A549 (cell line): Measurements from ENCODE around the gene C1GALT1C1. TPM values are rescaled to one million over a fixed set of nuclear protein-coding genes. Genes with fewer than 3 reads are reported as not detected.

ENCODE experiments used
- ATAC-seq, 2 experiments: fragments of 200-7000 bp in 1 of 2; fragments of >200 bp in 1 of 2; cut with Nextera tagmentation in 1 of 2; cut with Tn5 transposase in 1 of 2; 3 replicates each; pipeline versions ENCODE4 v1.8.0 to v1.9.1; 2018 to 2020; ENCODE audit warnings: mild to moderate bottlenecking in 1 of 2, moderate library complexity in 1 of 2
- CTCF ChIA-PET: fragments of 300-600 bp; sonication (Branson Sonifier 250); formaldehyde crosslinking; extraction: SDS; loops from one replicate; lab custom pipeline; 2021; ENCODE audit warnings: antibody characterized with exemption, inconsistent platforms; lab: Yijun Ruan, JAX
- POLR2A ChIA-PET: fragments of 350-600 bp; formaldehyde crosslinking; extraction: SDS; loops from one replicate; lab custom pipeline; 2021; ENCODE audit warnings: antibody characterized with exemption, inconsistent platforms; lab: Yijun Ruan, JAX
- DNase-seq, 2 experiments: peaks; one replicate each; pipeline versions ENCODE4 v3.0.0 to v3.0.0-alpha.2; 2011 to 2016; ENCODE audit warnings: low read depth in 1 of 2, low spot score in 1 of 2
- FAIRE-seq: peaks from 2 replicates; lab custom pipeline; 2011; peaks lifted over from hg19 to GRCh38; lab: Jason Lieb, UNC
- H3K27ac ChIP-seq, 2 experiments: fragments of >200 bp; sonication (Bioruptor Twin); formaldehyde crosslinking; 3 replicates each; pipeline ENCODE4 v1.5.1; 2016 to 2017
- H3K4me1 ChIP-seq: fragments of >200 bp; sonication (Bioruptor Twin); formaldehyde crosslinking; 3 replicates; pipeline ENCODE4 v1.6.1; 2016
- H3K4me2 ChIP-seq: fragments of >200 bp; sonication (Bioruptor Twin); formaldehyde crosslinking; 3 replicates; pipeline ENCODE4 v1.6.1; 2016
- H3K4me3 ChIP-seq: fragments of >200 bp; sonication (Bioruptor Twin); formaldehyde crosslinking; 3 replicates; pipeline ENCODE4 v1.5.1; 2016
- H3K9me3 ChIP-seq: fragments of >200 bp; sonication (Bioruptor Twin); formaldehyde crosslinking; 3 replicates; pipeline ENCODE4 v1.6.1; 2016
- ESRRA ChIP-seq: fragments of 150-350 bp; IDR thresholded peaks from 2 replicates; pipeline ENCODE4 v1.6.1; 2014; ENCODE audit warnings: mild to moderate bottlenecking, low read length, borderline replicate concordance
- FOXS1 ChIP-seq: fragments of 250-450 bp; sonication (Bioruptor Pico); IDR thresholded peaks from 2 replicates; pipeline ENCODE4 v1.5.0; 2020; ENCODE audit warnings: mild to moderate bottlenecking, moderate library complexity
- HDAC2 ChIP-seq: fragments of 200-600 bp; sonication (generic); IDR thresholded peaks from 2 replicates; pipeline ENCODE4 v1.6.1; 2016
- MAFK ChIP-seq: fragments of 450-650 bp; IDR thresholded peaks from 2 replicates; pipeline ENCODE4 v1.6.1; 2014; ENCODE audit not compliant: partially characterized antibody
- PHF8 ChIP-seq: fragments of 200-600 bp; sonication (generic); IDR thresholded peaks from 2 replicates; pipeline ENCODE4 v1.6.1; 2016; ENCODE audit warnings: low read depth, mild to moderate bottlenecking, antibody characterized with exemption, moderate library complexity, borderline replicate concordance
- RFX5 ChIP-seq: fragments of 450-650 bp; IDR thresholded peaks from 2 replicates; pipeline ENCODE4 v1.7.1; 2014; ENCODE audit warnings: antibody characterized with exemption, mild to moderate bottlenecking, moderate library complexity
- RNF2 ChIP-seq: fragments of 200-600 bp; sonication (generic); IDR thresholded peaks from 2 replicates; pipeline ENCODE4 v1.6.1; 2016; ENCODE audit warnings: low read depth, mild to moderate bottlenecking, antibody characterized with exemption, moderate library complexity, borderline replicate concordance
- SMC3 ChIP-seq: fragments of >200 bp; sonication (Bioruptor Twin); formaldehyde crosslinking; IDR thresholded peaks from 3 replicates; pipeline ENCODE4 v1.6.1; 2018; ENCODE audit warnings: inconsistent platforms
- TP53 ChIP-seq: fragments of 250-450 bp; sonication (Bioruptor Pico); IDR thresholded peaks from 2 replicates; pipeline ENCODE4 v1.5.0; 2021; ENCODE audit warnings: mild to moderate bottlenecking, moderate library complexity
- ZNF302 ChIP-seq: fragments of 250-450 bp; sonication (Bioruptor Pico); IDR thresholded peaks from 2 replicates; pipeline ENCODE4 v1.9.0; 2021; ENCODE audit warnings: inconsistent platforms, mild to moderate bottlenecking, moderate library complexity
- ZSCAN20 ChIP-seq: fragments of 250-450 bp; sonication (Bioruptor Pico); IDR thresholded peaks from 2 replicates; pipeline ENCODE4 v1.8.0; 2022; ENCODE audit warnings: mild to moderate bottlenecking, moderate library complexity
- WGBS: methylation state at CpG from one replicate; pipeline ENCODE4 v1.1.6; 2017; ENCODE audit errors: missing lambda C conversion rate; 5-methylcytosine and 5-hydroxymethylcytosine counted together
- polyA plus RNA-seq, 4 experiments: library from polyadenylated mRNA; depleted of rRNA in 3 of 4; stranded (reverse); fragments of >200 nt; fragmentation: RNase III in 1 of 4; extraction: RNeasy Plus Mini Kit Qiagen cat#74134 plus additional on column Dnase treatment in 1 of 4; gene quantifications; 2 replicates in 3 of 4; 3 replicates in 1 of 4; pipeline ENCODE4 v1.2.3, GENCODE V29; 2011 to 2017
- TF ChIP-seq, protein P1 (sequence below): IDR thresholded peaks from 2 replicates; pipeline ENCODE4 v1.6.1; 2012; ENCODE audit warnings: low read depth, borderline replicate concordance
- TF ChIP-seq, protein P2 (sequence below): fragments of >200 bp; sonication (Bioruptor Twin); formaldehyde crosslinking; IDR thresholded peaks from 3 replicates; pipeline ENCODE4 v1.5.1; 2016
- TF ChIP-seq, protein P3 (sequence below): fragments of 200-600 bp; sonication (generic); IDR thresholded peaks from 2 replicates; pipeline ENCODE4 v1.6.1; 2016; ENCODE audit warnings: antibody characterized with exemption, mild to moderate bottlenecking, moderate library complexity
- TF ChIP-seq, protein P4 (sequence below): fragments of 250-450 bp; sonication (Bioruptor Pico); IDR thresholded peaks from 2 replicates; pipeline ENCODE4 v1.5.0; 2021; ENCODE audit warnings: mild to moderate bottlenecking, moderate library complexity, borderline replicate concordance
- TF ChIP-seq, protein P5 (sequence below): fragments of >200 bp; sonication (Bioruptor Twin); formaldehyde crosslinking; IDR thresholded peaks from 2 replicates; pipeline ENCODE4 v1.6.1; 2016

C1GALT1C1 gene
- polyA plus RNA-seq, 2 of the 4 experiments (the other 2 are of a cell fraction) = 38.4 to 49.6 TPM

DNA sequence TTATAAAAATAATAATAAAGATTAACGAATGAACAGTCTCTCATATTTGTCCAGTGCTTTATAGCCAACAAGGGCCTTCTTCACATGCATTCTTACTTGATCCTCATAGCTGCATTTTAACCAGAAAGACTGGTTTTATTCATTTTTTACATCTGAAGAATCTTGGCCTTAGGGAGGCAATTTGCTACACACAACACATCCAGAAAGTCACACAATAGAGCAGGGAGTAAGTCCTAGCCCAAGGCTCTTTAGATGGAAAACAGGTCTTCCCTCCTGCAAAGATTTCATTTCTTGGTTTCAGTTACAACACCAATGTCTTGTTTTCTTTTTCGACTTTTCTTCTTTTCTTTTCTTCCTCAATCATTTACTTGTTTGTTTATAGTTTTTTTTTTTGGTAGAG, 13.0 kb upstream of the C1GALT1C1 start:
- ATAC-seq = no peak
- no peak for FAIRE-seq
- TF ChIP-seq, protein P1, sequence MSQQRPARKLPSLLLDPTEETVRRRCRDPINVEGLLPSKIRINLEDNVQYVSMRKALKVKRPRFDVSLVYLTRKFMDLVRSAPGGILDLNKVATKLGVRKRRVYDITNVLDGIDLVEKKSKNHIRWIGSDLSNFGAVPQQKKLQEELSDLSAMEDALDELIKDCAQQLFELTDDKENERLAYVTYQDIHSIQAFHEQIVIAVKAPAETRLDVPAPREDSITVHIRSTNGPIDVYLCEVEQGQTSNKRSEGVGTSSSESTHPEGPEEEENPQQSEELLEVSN = no peak
- TF ChIP-seq, protein P2, sequence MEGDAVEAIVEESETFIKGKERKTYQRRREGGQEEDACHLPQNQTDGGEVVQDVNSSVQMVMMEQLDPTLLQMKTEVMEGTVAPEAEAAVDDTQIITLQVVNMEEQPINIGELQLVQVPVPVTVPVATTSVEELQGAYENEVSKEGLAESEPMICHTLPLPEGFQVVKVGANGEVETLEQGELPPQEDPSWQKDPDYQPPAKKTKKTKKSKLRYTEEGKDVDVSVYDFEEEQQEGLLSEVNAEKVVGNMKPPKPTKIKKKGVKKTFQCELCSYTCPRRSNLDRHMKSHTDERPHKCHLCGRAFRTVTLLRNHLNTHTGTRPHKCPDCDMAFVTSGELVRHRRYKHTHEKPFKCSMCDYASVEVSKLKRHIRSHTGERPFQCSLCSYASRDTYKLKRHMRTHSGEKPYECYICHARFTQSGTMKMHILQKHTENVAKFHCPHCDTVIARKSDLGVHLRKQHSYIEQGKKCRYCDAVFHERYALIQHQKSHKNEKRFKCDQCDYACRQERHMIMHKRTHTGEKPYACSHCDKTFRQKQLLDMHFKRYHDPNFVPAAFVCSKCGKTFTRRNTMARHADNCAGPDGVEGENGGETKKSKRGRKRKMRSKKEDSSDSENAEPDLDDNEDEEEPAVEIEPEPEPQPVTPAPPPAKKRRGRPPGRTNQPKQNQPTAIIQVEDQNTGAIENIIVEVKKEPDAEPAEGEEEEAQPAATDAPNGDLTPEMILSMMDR = no peak
- TF ChIP-seq ZSCAN20 (no peak), HDAC2 (no peak), FOXS1 (CRISPR knock-in tag) (no peak), ZNF302 (no peak), TP53 (CRISPR knock-in tag) (no peak), PHF8 (no peak), RFX5 (no peak), ESRRA (no peak), SMC3 (no peak)
- TF ChIP-seq, protein P3, sequence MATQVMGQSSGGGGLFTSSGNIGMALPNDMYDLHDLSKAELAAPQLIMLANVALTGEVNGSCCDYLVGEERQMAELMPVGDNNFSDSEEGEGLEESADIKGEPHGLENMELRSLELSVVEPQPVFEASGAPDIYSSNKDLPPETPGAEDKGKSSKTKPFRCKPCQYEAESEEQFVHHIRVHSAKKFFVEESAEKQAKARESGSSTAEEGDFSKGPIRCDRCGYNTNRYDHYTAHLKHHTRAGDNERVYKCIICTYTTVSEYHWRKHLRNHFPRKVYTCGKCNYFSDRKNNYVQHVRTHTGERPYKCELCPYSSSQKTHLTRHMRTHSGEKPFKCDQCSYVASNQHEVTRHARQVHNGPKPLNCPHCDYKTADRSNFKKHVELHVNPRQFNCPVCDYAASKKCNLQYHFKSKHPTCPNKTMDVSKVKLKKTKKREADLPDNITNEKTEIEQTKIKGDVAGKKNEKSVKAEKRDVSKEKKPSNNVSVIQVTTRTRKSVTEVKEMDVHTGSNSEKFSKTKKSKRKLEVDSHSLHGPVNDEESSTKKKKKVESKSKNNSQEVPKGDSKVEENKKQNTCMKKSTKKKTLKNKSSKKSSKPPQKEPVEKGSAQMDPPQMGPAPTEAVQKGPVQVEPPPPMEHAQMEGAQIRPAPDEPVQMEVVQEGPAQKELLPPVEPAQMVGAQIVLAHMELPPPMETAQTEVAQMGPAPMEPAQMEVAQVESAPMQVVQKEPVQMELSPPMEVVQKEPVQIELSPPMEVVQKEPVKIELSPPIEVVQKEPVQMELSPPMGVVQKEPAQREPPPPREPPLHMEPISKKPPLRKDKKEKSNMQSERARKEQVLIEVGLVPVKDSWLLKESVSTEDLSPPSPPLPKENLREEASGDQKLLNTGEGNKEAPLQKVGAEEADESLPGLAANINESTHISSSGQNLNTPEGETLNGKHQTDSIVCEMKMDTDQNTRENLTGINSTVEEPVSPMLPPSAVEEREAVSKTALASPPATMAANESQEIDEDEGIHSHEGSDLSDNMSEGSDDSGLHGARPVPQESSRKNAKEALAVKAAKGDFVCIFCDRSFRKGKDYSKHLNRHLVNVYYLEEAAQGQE = no peak
- TF ChIP-seq, protein P4, sequence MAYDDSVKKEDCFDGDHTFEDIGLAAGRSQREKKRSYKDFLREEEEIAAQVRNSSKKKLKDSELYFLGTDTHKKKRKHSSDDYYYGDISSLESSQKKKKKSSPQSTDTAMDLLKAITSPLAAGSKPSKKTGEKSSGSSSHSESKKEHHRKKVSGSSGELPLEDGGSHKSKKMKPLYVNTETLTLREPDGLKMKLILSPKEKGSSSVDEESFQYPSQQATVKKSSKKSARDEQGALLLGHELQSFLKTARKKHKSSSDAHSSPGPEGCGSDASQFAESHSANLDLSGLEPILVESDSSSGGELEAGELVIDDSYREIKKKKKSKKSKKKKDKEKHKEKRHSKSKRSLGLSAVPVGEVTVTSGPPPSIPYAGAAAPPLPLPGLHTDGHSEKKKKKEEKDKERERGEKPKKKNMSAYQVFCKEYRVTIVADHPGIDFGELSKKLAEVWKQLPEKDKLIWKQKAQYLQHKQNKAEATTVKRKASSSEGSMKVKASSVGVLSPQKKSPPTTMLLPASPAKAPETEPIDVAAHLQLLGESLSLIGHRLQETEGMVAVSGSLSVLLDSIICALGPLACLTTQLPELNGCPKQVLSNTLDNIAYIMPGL (CRISPR knock-in tag) = no peak
- TF ChIP-seq, protein P5, sequence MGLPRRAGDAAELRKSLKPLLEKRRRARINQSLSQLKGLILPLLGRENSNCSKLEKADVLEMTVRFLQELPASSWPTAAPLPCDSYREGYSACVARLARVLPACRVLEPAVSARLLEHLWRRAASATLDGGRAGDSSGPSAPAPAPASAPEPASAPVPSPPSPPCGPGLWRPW = no peak
- TF ChIP-seq, all 56 proteins: peak for 0
- H3K27ac ChIP-seq = no peak overlapping the region
- H3K4me1 ChIP-seq = peaks cover 6% of the 10 kb centered on the region; the same call in 1 of the 3 replicates
- DNase-seq = no peak
- ChIA-PET POLR2A (no interaction called here), CTCF (no interaction called here)
- WGBS = 49% methylated on average over 2 of the region's 2 CpGs
- H3K4me2 ChIP-seq = no peak overlapping the region
- no peaks in the 10 kb centered on the region for H3K9me3 ChIP-seq
- H3K4me3 ChIP-seq = no peak overlapping the region

DNA sequence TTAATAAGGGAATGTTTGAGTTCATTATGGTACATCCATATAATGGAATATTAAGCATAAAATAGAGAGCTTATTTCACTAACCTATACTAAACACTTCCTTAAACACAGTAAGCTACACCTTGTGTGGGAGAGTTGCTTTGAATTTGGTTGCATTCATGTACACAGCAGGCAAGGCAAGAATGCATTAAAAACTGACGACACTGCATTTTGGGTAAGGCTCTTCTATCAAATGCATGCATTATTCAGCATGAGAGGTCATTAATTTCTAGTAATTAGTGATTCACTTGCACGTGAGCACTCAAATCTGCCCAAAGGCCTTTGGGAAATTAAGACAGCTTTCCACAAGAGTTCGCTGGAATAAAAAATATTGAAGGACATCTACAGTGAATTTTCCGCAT, 8.8 kb upstream of the C1GALT1C1 start:
- peaks cover 6% of the 10 kb centered on the region; the same call in 1 of the 3 replicates for H3K4me1 ChIP-seq
- no peak for ATAC-seq
- no peak overlapping the region for H3K4me2 ChIP-seq
- CTCF ChIA-PET = no interaction called here
- POLR2A ChIA-PET = no interaction called here
- H3K9me3 ChIP-seq = no peaks in the 10 kb centered on the region
- WGBS = 81% methylated on average over 4 of the region's 4 CpGs
- no peak overlapping the region for H3K27ac ChIP-seq
- DNase-seq = no peak
- FAIRE-seq = no peak
- TF ChIP-seq RNF2 (no peak), MAFK (peak; percentile 82)
- H3K4me3 ChIP-seq = no peak overlapping the region
